ENCODE results near the gene C1RL. TPM values are rescaled to one million over a fixed set of nuclear protein-coding genes. Genes with fewer than 3 reads are reported as not detected.

The C1RL gene
- total and polyA plus RNA-seq, 2 of the 4 experiments (the other 2 are of a cell fraction): 9.1 to 12.3 TPM

DNA sequence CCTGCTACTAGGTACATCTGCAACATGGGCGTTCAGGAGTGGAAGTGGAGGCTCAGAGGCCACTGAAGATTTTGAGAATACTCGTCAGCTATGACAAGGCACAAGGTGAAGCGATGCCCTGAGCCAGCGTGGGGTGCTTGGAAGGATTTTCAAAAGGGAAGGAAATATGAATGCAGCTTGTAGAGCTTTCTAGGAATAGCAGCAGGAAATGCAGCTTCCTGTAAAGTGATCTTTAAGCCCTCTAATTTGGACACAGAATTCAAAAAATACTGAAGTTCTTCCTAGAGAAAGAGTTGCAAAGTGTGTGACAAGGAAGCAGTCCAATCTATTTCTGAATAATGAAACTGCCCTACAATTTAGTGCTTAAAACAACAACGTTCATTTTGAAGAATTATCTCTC, 61.7 kb downstream of the C1RL start:
- H3K4ac ChIP-seq (ENCODE audit: low read depth, low read length): no peak overlapping the region
- in situ Hi-C loops (cut with MboI; ENCODE audit: low sequenced_read_pairs) (no loop called here), intact Hi-C loops (cut with micrococcal nuclease) (no loop called here), dilution Hi-C loops (cut with HindIII; ENCODE audit: low sequenced_read_pairs, unreplicated experiment) (no loop called here)
- H3K4me2 ChIP-seq (ENCODE audit: low read depth, low read length): no peak overlapping the region
- 100% methylated on average over 1 of the region's 5 CpGs; no CpG with 5 or more reads in 1 of the 2 experiments for WGBS, 2 experiments (ENCODE audit: extremely low coverage in 2 of 2, insufficient read length in 1 of 2)
- H2BK5ac ChIP-seq (ENCODE audit: low read depth, low read length, poor library complexity, severe bottlenecking): no peak overlapping the region
- TF ChIP-seq CTCF (conservative IDR thresholded peaks at IDR 0.05; ENCODE audit: low read depth, low read length) (no peak), RAD21 (IDR thresholded peaks at IDR 0.05; ENCODE audit: low read length) (no peak), NFE2L2 (IDR thresholded peaks at IDR 0.05; ENCODE audit: low read depth, low read length) (no peak), POLR2A (IDR thresholded peaks at IDR 0.05; ENCODE audit: low read depth, low read length) (no peak), BHLHE40 (IDR thresholded peaks at IDR 0.05; ENCODE audit: low read depth, low read length) (no peak), FOS (IDR thresholded peaks at IDR 0.05; ENCODE audit: low read depth, low read length) (no peak), MAFK (IDR thresholded peaks at IDR 0.05; ENCODE audit: low read depth, low read length) (no peak), SMC3 (IDR thresholded peaks at IDR 0.05; ENCODE audit: low read depth, low read length) (no peak)
- TF ChIP-seq, protein P1, sequence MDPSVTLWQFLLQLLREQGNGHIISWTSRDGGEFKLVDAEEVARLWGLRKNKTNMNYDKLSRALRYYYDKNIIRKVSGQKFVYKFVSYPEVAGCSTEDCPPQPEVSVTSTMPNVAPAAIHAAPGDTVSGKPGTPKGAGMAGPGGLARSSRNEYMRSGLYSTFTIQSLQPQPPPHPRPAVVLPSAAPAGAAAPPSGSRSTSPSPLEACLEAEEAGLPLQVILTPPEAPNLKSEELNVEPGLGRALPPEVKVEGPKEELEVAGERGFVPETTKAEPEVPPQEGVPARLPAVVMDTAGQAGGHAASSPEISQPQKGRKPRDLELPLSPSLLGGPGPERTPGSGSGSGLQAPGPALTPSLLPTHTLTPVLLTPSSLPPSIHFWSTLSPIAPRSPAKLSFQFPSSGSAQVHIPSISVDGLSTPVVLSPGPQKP (IDR thresholded peaks at IDR 0.05; ENCODE audit: borderline replicate concordance, low read depth, low read length): no peak
- H4K20me1 ChIP-seq (ENCODE audit: insufficient read depth, low read length): no peaks in the 10 kb centered on the region
- H3K27ac ChIP-seq (ENCODE audit: insufficient read depth, low read length): no peak overlapping the region
- POLR2A ChIA-PET (ENCODE audit: unreplicated experiment): no interaction called here
- DNase-seq: no peak
- H3K18ac ChIP-seq (ENCODE audit: low read depth, low read length): no peak overlapping the region
- H3K9me1 ChIP-seq (ENCODE audit: insufficient read depth, low read length): no peaks in the 10 kb centered on the region
- H3K14ac ChIP-seq (replicated peaks; ENCODE audit: low read depth, low read length): no peak overlapping the region
- BruUV-seq (replicated peaks): no TSS peak
- no peak overlapping the region for H2AK5ac ChIP-seq (ENCODE audit: low read depth, low read length)
- peaks cover 6% of the 10 kb centered on the region for H3K27me3 ChIP-seq (ENCODE audit: control insufficient read depth, insufficient read depth, low read length)
- H3K4me3 ChIP-seq (ENCODE audit: insufficient read depth, low read depth, low read length): no peak overlapping the region
- no peak overlapping the region for H4K5ac ChIP-seq (ENCODE audit: low read depth, low read length)
- H3K9me3 ChIP-seq (ENCODE audit: control insufficient read depth, insufficient read depth, low read length): no peaks in the 10 kb centered on the region
- H2BK120ac ChIP-seq (ENCODE audit: low read depth, low read length): no peak overlapping the region
- H2AFZ ChIP-seq (replicated peaks; ENCODE audit: low read length, poor library complexity): no peak overlapping the region
- no peaks in the 10 kb centered on the region for H3K4me1 ChIP-seq (ENCODE audit: control insufficient read depth, insufficient read depth, low read length)
- H3K23ac ChIP-seq (ENCODE audit: low read depth, low read length): no peak overlapping the region
- no peak overlapping the region for H2BK15ac ChIP-seq (ENCODE audit: low read depth, low read length)
- H3K9ac ChIP-seq (ENCODE audit: low read depth, low read length): no peak overlapping the region
- H3K36me3 ChIP-seq (ENCODE audit: control insufficient read depth, insufficient read depth, low read length): no peaks in the 10 kb centered on the region
- H3K79me1 ChIP-seq (ENCODE audit: low read depth in 1 of 2, low read length in 2 of 2): no peaks in the 10 kb centered on the region
- H4K8ac ChIP-seq (ENCODE audit: low read depth in 2 of 2, low read length in 2 of 2): no peak overlapping the region
- H4K91ac ChIP-seq (ENCODE audit: insufficient read depth, low read depth, low read length): no peak overlapping the region
- no peak for ATAC-seq (ENCODE audit: low read depth)
- H2AK9ac ChIP-seq (replicated peaks; ENCODE audit: low read depth, low read length, poor library complexity): no peak overlapping the region
- CTCF ChIA-PET: no interaction called here
- no peak overlapping the region for H2BK20ac ChIP-seq (ENCODE audit: low read depth, low read length)
- H3K56ac ChIP-seq (ENCODE audit: extremely low read depth, insufficient read depth, low read length): no peak overlapping the region

All from IMR-90 (cell line).